ENCODE measurements around the gene C1QTNF3. TPM values are rescaled to one million over a fixed set of nuclear protein-coding genes. Genes with fewer than 3 reads are reported as not detected.

C1QTNF3 gene
- total RNA-seq, 1 experiment from 2014 or later, result 2.1 TPM

- Mint-ChIP-seq H3K4me3 (no peak overlapping the region), H3K27ac (peak overlapping the region; percentile 73; the same call in 1 of the 2 replicates), H3K9me3 (no peaks in the 10 kb centered on the region), H3K4me1 (peaks cover 31% of the 10 kb centered on the region), H3K36me3 (peaks cover 5% of the 10 kb centered on the region), H3K27me3 (ENCODE audit: low read depth) (no peaks in the 10 kb centered on the region)
- no peak for DNase-seq (ENCODE audit: low spot score)
- ChIA-PET POLR2A (interaction anchor here (0.7 kb wide), 1 partner anchor 41 kb away, joined by 3 read pairs; no protein-coding TSS in a partner anchor), CTCF (interaction anchor here (0.7 to 2.8 kb wide), 8 partner anchors 11 to 191 kb away, joined by 3 to 12 read pairs (median 5); partner anchors contain the start of gene AMACR)
- TF ChIP-seq USF1 (CRISPR knock-in tag; IDR thresholded peaks at IDR 0.05) (no peak), ZNF232 (CRISPR knock-in tag; IDR thresholded peaks at IDR 0.05) (no peak), USF2 (CRISPR knock-in tag; IDR thresholded peaks at IDR 0.05) (no peak), NR1H2 (CRISPR knock-in tag; IDR thresholded peaks at IDR 0.05) (no peak)
- TF ChIP-seq, protein P1, sequence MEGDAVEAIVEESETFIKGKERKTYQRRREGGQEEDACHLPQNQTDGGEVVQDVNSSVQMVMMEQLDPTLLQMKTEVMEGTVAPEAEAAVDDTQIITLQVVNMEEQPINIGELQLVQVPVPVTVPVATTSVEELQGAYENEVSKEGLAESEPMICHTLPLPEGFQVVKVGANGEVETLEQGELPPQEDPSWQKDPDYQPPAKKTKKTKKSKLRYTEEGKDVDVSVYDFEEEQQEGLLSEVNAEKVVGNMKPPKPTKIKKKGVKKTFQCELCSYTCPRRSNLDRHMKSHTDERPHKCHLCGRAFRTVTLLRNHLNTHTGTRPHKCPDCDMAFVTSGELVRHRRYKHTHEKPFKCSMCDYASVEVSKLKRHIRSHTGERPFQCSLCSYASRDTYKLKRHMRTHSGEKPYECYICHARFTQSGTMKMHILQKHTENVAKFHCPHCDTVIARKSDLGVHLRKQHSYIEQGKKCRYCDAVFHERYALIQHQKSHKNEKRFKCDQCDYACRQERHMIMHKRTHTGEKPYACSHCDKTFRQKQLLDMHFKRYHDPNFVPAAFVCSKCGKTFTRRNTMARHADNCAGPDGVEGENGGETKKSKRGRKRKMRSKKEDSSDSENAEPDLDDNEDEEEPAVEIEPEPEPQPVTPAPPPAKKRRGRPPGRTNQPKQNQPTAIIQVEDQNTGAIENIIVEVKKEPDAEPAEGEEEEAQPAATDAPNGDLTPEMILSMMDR (IDR thresholded peaks at IDR 0.05), result peak; percentile 24; the same call in 1 of the 2 replicates
- peak; percentile 81 for ATAC-seq
These were observed 45.6 kb downstream of the C1QTNF3 start for GRCh38 chr5:33997331-33997983.

GRCh38 chr5:33995865-33996264 lies 47.1 kb downstream of the C1QTNF3 start:
- POLR2A ChIA-PET, result interaction anchor here (0.5 kb wide), 1 partner anchor 526 kb away, joined by 4 read pairs; no protein-coding TSS in a partner anchor
- peaks cover 24% of the 10 kb centered on the region for H3K4me1 Mint-ChIP-seq
- TF ChIP-seq, protein P2, sequence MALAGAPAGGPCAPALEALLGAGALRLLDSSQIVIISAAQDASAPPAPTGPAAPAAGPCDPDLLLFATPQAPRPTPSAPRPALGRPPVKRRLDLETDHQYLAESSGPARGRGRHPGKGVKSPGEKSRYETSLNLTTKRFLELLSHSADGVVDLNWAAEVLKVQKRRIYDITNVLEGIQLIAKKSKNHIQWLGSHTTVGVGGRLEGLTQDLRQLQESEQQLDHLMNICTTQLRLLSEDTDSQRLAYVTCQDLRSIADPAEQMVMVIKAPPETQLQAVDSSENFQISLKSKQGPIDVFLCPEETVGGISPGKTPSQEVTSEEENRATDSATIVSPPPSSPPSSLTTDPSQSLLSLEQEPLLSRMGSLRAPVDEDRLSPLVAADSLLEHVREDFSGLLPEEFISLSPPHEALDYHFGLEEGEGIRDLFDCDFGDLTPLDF (CRISPR knock-in tag; IDR thresholded peaks at IDR 0.05), result no peak
- no peak for TF ChIP-seq TEAD4 (CRISPR knock-in tag; IDR thresholded peaks at IDR 0.05)
- TF ChIP-seq SOX15 (CRISPR knock-in tag; IDR thresholded peaks at IDR 0.05), result no peak
- TF ChIP-seq, protein P3, sequence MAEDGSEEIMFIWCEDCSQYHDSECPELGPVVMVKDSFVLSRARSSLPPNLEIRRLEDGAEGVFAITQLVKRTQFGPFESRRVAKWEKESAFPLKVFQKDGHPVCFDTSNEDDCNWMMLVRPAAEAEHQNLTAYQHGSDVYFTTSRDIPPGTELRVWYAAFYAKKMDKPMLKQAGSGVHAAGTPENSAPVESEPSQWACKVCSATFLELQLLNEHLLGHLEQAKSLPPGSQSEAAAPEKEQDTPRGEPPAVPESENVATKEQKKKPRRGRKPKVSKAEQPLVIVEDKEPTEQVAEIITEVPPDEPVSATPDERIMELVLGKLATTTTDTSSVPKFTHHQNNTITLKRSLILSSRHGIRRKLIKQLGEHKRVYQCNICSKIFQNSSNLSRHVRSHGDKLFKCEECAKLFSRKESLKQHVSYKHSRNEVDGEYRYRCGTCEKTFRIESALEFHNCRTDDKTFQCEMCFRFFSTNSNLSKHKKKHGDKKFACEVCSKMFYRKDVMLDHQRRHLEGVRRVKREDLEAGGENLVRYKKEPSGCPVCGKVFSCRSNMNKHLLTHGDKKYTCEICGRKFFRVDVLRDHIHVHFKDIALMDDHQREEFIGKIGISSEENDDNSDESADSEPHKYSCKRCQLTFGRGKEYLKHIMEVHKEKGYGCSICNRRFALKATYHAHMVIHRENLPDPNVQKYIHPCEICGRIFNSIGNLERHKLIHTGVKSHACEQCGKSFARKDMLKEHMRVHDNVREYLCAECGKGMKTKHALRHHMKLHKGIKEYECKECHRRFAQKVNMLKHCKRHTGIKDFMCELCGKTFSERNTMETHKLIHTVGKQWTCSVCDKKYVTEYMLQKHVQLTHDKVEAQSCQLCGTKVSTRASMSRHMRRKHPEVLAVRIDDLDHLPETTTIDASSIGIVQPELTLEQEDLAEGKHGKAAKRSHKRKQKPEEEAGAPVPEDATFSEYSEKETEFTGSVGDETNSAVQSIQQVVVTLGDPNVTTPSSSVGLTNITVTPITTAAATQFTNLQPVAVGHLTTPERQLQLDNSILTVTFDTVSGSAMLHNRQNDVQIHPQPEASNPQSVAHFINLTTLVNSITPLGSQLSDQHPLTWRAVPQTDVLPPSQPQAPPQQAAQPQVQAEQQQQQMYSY (CRISPR knock-in tag; IDR thresholded peaks at IDR 0.05), result no peak
- TF ChIP-seq, protein P4, sequence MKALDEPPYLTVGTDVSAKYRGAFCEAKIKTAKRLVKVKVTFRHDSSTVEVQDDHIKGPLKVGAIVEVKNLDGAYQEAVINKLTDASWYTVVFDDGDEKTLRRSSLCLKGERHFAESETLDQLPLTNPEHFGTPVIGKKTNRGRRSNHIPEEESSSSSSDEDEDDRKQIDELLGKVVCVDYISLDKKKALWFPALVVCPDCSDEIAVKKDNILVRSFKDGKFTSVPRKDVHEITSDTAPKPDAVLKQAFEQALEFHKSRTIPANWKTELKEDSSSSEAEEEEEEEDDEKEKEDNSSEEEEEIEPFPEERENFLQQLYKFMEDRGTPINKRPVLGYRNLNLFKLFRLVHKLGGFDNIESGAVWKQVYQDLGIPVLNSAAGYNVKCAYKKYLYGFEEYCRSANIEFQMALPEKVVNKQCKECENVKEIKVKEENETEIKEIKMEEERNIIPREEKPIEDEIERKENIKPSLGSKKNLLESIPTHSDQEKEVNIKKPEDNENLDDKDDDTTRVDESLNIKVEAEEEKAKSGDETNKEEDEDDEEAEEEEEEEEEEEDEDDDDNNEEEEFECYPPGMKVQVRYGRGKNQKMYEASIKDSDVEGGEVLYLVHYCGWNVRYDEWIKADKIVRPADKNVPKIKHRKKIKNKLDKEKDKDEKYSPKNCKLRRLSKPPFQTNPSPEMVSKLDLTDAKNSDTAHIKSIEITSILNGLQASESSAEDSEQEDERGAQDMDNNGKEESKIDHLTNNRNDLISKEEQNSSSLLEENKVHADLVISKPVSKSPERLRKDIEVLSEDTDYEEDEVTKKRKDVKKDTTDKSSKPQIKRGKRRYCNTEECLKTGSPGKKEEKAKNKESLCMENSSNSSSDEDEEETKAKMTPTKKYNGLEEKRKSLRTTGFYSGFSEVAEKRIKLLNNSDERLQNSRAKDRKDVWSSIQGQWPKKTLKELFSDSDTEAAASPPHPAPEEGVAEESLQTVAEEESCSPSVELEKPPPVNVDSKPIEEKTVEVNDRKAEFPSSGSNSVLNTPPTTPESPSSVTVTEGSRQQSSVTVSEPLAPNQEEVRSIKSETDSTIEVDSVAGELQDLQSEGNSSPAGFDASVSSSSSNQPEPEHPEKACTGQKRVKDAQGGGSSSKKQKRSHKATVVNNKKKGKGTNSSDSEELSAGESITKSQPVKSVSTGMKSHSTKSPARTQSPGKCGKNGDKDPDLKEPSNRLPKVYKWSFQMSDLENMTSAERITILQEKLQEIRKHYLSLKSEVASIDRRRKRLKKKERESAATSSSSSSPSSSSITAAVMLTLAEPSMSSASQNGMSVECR (CRISPR knock-in tag; IDR thresholded peaks at IDR 0.05; ENCODE audit: borderline replicate concordance), result no peak
- no peak for TF ChIP-seq NFYB (CRISPR knock-in tag; conservative IDR thresholded peaks at IDR 0.05; ENCODE audit: low read depth)
- no peak for TF ChIP-seq TEAD1 (CRISPR knock-in tag; IDR thresholded peaks at IDR 0.05)
- TF ChIP-seq, protein P5, sequence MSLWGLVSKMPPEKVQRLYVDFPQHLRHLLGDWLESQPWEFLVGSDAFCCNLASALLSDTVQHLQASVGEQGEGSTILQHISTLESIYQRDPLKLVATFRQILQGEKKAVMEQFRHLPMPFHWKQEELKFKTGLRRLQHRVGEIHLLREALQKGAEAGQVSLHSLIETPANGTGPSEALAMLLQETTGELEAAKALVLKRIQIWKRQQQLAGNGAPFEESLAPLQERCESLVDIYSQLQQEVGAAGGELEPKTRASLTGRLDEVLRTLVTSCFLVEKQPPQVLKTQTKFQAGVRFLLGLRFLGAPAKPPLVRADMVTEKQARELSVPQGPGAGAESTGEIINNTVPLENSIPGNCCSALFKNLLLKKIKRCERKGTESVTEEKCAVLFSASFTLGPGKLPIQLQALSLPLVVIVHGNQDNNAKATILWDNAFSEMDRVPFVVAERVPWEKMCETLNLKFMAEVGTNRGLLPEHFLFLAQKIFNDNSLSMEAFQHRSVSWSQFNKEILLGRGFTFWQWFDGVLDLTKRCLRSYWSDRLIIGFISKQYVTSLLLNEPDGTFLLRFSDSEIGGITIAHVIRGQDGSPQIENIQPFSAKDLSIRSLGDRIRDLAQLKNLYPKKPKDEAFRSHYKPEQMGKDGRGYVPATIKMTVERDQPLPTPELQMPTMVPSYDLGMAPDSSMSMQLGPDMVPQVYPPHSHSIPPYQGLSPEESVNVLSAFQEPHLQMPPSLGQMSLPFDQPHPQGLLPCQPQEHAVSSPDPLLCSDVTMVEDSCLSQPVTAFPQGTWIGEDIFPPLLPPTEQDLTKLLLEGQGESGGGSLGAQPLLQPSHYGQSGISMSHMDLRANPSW (CRISPR knock-in tag; conservative IDR thresholded peaks at IDR 0.05; ENCODE audit: low read depth), result no peak
- TF ChIP-seq JUN (CRISPR knock-in tag; IDR thresholded peaks at IDR 0.05), result no peak
- TF ChIP-seq ZNF121 (CRISPR knock-in tag; IDR thresholded peaks at IDR 0.05), result no peak
- TF ChIP-seq ZNF512 (CRISPR knock-in tag; IDR thresholded peaks at IDR 0.05; ENCODE audit: borderline replicate concordance), result no peak

More at GRCh38 chr5:33995865-33996264, 47.1 kb downstream of the C1QTNF3 start:
- DNase-seq (ENCODE audit: low spot score), result no peak
- H3K36me3 Mint-ChIP-seq, result peaks cover 5% of the 10 kb centered on the region
- H3K27ac Mint-ChIP-seq, result peak overlapping the region; percentile 21; the same call in 1 of the 2 replicates
- CTCF ChIA-PET, result interaction anchor here (1.0 to 2.8 kb wide), 3 partner anchors 12 to 26 kb away, joined by 5 to 12 read pairs (median 5); partner anchors contain the start of gene AMACR
- no peaks in the 10 kb centered on the region for H3K9me3 Mint-ChIP-seq
- peak; percentile 47; the same call in 1 of the 2 replicates for ATAC-seq
- H3K4me3 Mint-ChIP-seq, result no peak overlapping the region
- no peaks in the 10 kb centered on the region for H3K27me3 Mint-ChIP-seq (ENCODE audit: low read depth)

All from WTC11 (cell line).